OCI-LY1 (cell line): ENCODE data around the gene PEF1.

Experiments
- H2AFZ ChIP-seq: fragments of 200-600 bp; sonication (generic), shearing (Covaris generic); 2 replicates; pipeline ENCODE4 v1.6.0; 2014; ENCODE audit warnings: antibody characterized with exemption, mild to moderate bottlenecking, low read length
- H3F3A ChIP-seq: fragments of 200-600 bp; sonication (generic), shearing (Covaris generic); 2 replicates; pipeline ENCODE4 v1.6.0; 2014; ENCODE audit warnings: mild to moderate bottlenecking, antibody characterized with exemption, low read length, moderate library complexity; ENCODE audit not compliant: insufficient read depth
- H3K27ac ChIP-seq: fragments of 200-600 bp; sonication (generic); 2 replicates; pipeline ENCODE4 v1.5.1; 2014; ENCODE audit warnings: low read length, mixed run types, mild to moderate bottlenecking, low read depth; ENCODE audit not compliant: poor library complexity, severe bottlenecking
- H3K27me3 ChIP-seq: fragments of 200-600 bp; sonication (generic); 2 replicates; pipeline ENCODE4 v1.6.0; 2014; ENCODE audit warnings: antibody characterized with exemption, mild to moderate bottlenecking, low read length, moderate library complexity; ENCODE audit not compliant: insufficient read depth
- H3K36me3 ChIP-seq: fragments of 200-600 bp; sonication (generic); 2 replicates; pipeline ENCODE4 v1.6.1; 2014; ENCODE audit warnings: mild to moderate bottlenecking, antibody characterized with exemption, low read length, moderate library complexity, mixed read lengths; ENCODE audit not compliant: insufficient read depth
- H3K4me1 ChIP-seq: fragments of 200-600 bp; sonication (generic); 2 replicates; pipeline ENCODE4 v1.5.1; 2014; ENCODE audit warnings: mild to moderate bottlenecking, low read length, moderate library complexity; ENCODE audit not compliant: insufficient read depth, severe bottlenecking
- H3K4me2 ChIP-seq: fragments of 200-600 bp; sonication (generic), shearing (Covaris generic); 2 replicates; pipeline ENCODE4 v1.6.1; 2014; ENCODE audit warnings: low read length
- H3K4me3 ChIP-seq: fragments of 200-600 bp; sonication (generic); 2 replicates; pipeline ENCODE4 v1.5.1; 2014; ENCODE audit warnings: low read length, low read depth, mild to moderate bottlenecking, mixed read lengths; ENCODE audit not compliant: poor library complexity, severe bottlenecking
- H3K79me2 ChIP-seq: fragments of 200-600 bp; shearing (Covaris generic); 2 replicates; pipeline ENCODE4 v1.6.1; 2016; ENCODE audit warnings: mixed run types, low read length, mixed read lengths; ENCODE audit not compliant: insufficient read depth
- H3K9ac ChIP-seq: fragments of 200-600 bp; sonication (generic), shearing (Covaris generic); 2 replicates; pipeline ENCODE4 v1.6.1; 2014; ENCODE audit warnings: mild to moderate bottlenecking, low read length, mixed read lengths
- H3K9me2 ChIP-seq: fragments of 200-600 bp; sonication (generic), shearing (Covaris generic); 2 replicates; pipeline ENCODE4 v1.6.1; 2014; ENCODE audit warnings: low read depth, mild to moderate bottlenecking, low read length, mixed read lengths
- H3K9me3 ChIP-seq: fragments of 200-600 bp; shearing (Covaris generic); 2 replicates; pipeline ENCODE4 v1.6.1; 2014; ENCODE audit warnings: low read length, mixed read lengths
- H4K20me1 ChIP-seq: fragments of 200-600 bp; sonication (generic), shearing (Covaris generic); 2 replicates; pipeline ENCODE4 v1.6.0; 2016; ENCODE audit warnings: mild to moderate bottlenecking, low read length; ENCODE audit not compliant: insufficient read depth
- EZH2 ChIP-seq: fragments of 200-600 bp; sonication (generic), shearing (Covaris generic); IDR thresholded peaks from 2 replicates; pipeline ENCODE4 v1.8.0; 2017; ENCODE audit warnings: borderline replicate concordance, mixed run types, mild to moderate bottlenecking, antibody characterized with exemption, low read length, moderate library complexity, mixed read lengths
- TF ChIP-seq, protein P1 (sequence below): fragments of 200-600 bp; sonication (generic), shearing (Covaris generic); IDR thresholded peaks from 2 replicates; pipeline ENCODE4 v1.5.1; 2017; ENCODE audit warnings: mild to moderate bottlenecking, antibody characterized with exemption, low read length, moderate library complexity, mixed read lengths

PEF1 gene

DNA sequence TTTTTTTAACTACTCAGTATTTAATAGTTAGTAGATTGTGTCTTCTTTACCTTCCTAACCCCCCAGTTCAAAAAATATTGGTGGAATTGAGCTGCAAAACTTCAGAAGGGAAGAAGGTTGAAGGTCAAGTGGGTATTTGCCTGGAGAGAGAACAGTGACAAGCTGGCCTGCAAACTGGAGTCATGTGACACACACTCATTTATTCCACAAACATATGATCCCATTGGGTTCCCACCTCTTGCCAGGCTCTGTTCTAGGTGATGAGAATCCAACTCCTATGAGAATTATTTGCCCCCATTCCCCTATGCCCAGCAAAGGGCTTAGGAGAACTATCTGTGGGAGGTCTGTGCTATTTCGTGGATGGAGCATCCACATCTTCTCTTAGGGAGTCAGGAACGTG lies 3.5 kb upstream of the PEF1 start:
- no peaks in the 10 kb centered on the region for H3K27me3 ChIP-seq
- TF ChIP-seq EZH2 = no peak
- TF ChIP-seq, protein P1, sequence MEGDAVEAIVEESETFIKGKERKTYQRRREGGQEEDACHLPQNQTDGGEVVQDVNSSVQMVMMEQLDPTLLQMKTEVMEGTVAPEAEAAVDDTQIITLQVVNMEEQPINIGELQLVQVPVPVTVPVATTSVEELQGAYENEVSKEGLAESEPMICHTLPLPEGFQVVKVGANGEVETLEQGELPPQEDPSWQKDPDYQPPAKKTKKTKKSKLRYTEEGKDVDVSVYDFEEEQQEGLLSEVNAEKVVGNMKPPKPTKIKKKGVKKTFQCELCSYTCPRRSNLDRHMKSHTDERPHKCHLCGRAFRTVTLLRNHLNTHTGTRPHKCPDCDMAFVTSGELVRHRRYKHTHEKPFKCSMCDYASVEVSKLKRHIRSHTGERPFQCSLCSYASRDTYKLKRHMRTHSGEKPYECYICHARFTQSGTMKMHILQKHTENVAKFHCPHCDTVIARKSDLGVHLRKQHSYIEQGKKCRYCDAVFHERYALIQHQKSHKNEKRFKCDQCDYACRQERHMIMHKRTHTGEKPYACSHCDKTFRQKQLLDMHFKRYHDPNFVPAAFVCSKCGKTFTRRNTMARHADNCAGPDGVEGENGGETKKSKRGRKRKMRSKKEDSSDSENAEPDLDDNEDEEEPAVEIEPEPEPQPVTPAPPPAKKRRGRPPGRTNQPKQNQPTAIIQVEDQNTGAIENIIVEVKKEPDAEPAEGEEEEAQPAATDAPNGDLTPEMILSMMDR = no peak
- H2AFZ ChIP-seq = no peak overlapping the region
- peaks cover 7% of the 10 kb centered on the region for H3K79me2 ChIP-seq
- H4K20me1 ChIP-seq = no peaks in the 10 kb centered on the region
- H3K27ac ChIP-seq = no peak overlapping the region
- H3K9me3 ChIP-seq = no peaks in the 10 kb centered on the region
- H3K9me2 ChIP-seq = no peaks in the 10 kb centered on the region
- no peaks in the 10 kb centered on the region for H3F3A ChIP-seq
- H3K9ac ChIP-seq = no peak overlapping the region
- no peak overlapping the region for H3K4me2 ChIP-seq
- no peaks in the 10 kb centered on the region for H3K36me3 ChIP-seq
- H3K4me3 ChIP-seq = no peak overlapping the region
- peaks cover 15% of the 10 kb centered on the region for H3K4me1 ChIP-seq

DNA sequence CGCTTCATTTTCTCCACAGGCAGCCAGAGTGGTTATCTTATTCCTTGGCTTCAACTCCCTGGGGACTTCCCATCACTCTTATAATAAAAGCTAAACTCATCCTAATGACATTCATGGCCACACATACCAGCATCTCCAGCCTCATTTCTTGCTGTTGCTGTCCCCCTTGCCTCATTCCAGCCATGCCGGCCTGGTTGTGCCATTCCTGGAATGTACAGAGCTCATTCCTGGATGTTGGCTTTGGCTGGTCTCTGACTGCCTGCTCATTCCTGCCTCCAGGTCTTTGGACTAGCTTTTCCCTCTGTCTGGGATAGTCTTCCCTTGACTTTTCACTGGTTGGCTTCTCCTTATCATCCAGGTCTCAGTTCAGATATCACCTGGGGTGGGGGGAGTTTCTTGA lies 2.4 kb upstream of the PEF1 start:
- Histone ChIP-seq H3K36me3 (no peaks in the 10 kb centered on the region), H3K9ac (no peak overlapping the region), H2AFZ (no peak overlapping the region), H3K4me1 (peaks cover 21% of the 10 kb centered on the region), H3K79me2 (peaks cover 17% of the 10 kb centered on the region), H4K20me1 (no peaks in the 10 kb centered on the region), H3K27ac (no peak overlapping the region), H3K27me3 (no peaks in the 10 kb centered on the region), H3K9me2 (no peaks in the 10 kb centered on the region), H3K4me2 (no peak overlapping the region), H3K9me3 (no peaks in the 10 kb centered on the region), H3F3A (no peaks in the 10 kb centered on the region), H3K4me3 (no peak overlapping the region)
- TF ChIP-seq, protein P1 = no peak
- TF ChIP-seq EZH2 = no peak

DNA sequence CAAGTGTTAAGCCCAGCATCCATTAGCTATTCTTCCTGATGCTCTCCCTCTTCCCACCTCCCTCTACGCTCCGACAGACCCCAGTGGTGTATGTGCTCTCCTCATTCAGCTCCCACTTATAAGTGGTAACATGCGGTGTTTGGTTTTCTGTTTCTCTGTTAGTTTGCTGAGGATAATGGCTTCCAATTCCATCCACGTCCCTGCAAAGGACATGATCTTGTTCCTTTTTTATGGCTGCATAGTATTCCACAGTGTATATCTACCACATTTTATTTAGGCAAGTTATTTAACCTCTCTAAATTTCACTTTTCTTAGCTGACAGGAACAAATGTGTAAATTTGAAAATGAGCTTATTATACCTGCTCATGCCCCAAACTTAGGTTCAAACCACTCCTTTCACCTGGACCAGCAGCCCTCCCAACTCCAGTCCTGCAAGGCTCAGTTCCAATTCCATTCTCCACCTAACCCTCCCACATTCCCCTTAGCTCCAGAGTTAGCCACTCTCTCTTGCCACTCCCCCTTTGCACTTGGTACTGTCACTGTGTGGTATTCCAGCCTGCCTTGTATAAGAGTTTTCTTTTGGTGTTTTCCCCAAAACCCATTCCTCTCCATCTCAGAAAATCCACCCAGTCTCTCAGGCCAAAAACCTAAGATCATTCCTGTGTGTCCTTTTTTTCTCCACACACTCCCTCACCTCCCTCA lies 1.7 kb upstream of the PEF1 start:
- no peaks in the 10 kb centered on the region for H4K20me1 ChIP-seq
- no peak overlapping the region for H3K4me3 ChIP-seq
- no peaks in the 10 kb centered on the region for H3K9me3 ChIP-seq
- no peaks in the 10 kb centered on the region for H3K27me3 ChIP-seq
- H3K79me2 ChIP-seq = peaks cover 18% of the 10 kb centered on the region
- no peak overlapping the region for H2AFZ ChIP-seq
- peaks cover 21% of the 10 kb centered on the region for H3K4me1 ChIP-seq
- TF ChIP-seq EZH2 = no peak
- TF ChIP-seq, protein P1 = no peak
- H3K27ac ChIP-seq = no peak overlapping the region
- H3K9ac ChIP-seq = no peak overlapping the region
- H3K9me2 ChIP-seq = no peaks in the 10 kb centered on the region
- H3K4me2 ChIP-seq = no peak overlapping the region
- H3F3A ChIP-seq = no peaks in the 10 kb centered on the region
- peaks cover 2% of the 10 kb centered on the region; the same call in 1 of the 2 replicates for H3K36me3 ChIP-seq
